ENCODE data around the gene SHD. TPM values are rescaled to one million over a fixed set of nuclear protein-coding genes. Genes with fewer than 3 reads are reported as not detected.

The SHD gene
- total RNA-seq, 2 experiments from 2014 or later: 0.14 to 0.64 TPM

- Histone ChIP-seq H3K36me3 (ENCODE audit: insufficient read depth, low read length) (no peaks in the 10 kb centered on the region), H3K9me3 (ENCODE audit: control insufficient read depth in 1 of 2, insufficient read depth in 1 of 2, low read length in 2 of 2) (peaks cover 0 to 5% of the 10 kb centered on the region in 2 experiments), H3K4me3 (ENCODE audit: low read length) (no peak overlapping the region), H3K27ac (ENCODE audit: low read depth in 1 of 2, low read length in 2 of 2) (no peak overlapping the region), H3K4me1 (ENCODE audit: insufficient read depth, low read length) (peaks cover 15% of the 10 kb centered on the region), H3K27me3 (ENCODE audit: control insufficient read depth in 1 of 2, insufficient read depth in 2 of 2, low read length in 2 of 2) (peaks cover 15 to 16% of the 10 kb centered on the region in 2 experiments)
- H3K27me3 Mint-ChIP-seq: peaks cover 30% of the 10 kb centered on the region
- TF ChIP-seq CTCF (IDR thresholded peaks at IDR 0.05): no peak
- no peaks in the 10 kb centered on the region for H3K36me3 Mint-ChIP-seq (ENCODE audit: low read depth)
- DNase-seq (no peak), ATAC-seq (ENCODE audit: poor library complexity) (no peak)
- no peaks in the 10 kb centered on the region for H3K9me3 Mint-ChIP-seq
- no peak overlapping the region for H3K4me3 Mint-ChIP-seq
- H3K27ac Mint-ChIP-seq: no peak overlapping the region
- intact Hi-C loops (cut with DNase I, micrococcal nuclease): no loop called here
- ChIA-PET CTCF (interaction anchor here (1.0 kb wide), 1 partner anchor 10 kb away, joined by 3 read pairs; no protein-coding TSS in a partner anchor), POLR2A (interaction anchor here (0.9 kb wide), 1 partner anchor 66 kb away, joined by 3 read pairs; no protein-coding TSS in a partner anchor)
- H3K4me1 Mint-ChIP-seq (ENCODE audit: low read depth): no peaks in the 10 kb centered on the region
Observed at GRCh38 chr19:4277191-4277696, 1.8 kb upstream of the SHD start.

DNA sequence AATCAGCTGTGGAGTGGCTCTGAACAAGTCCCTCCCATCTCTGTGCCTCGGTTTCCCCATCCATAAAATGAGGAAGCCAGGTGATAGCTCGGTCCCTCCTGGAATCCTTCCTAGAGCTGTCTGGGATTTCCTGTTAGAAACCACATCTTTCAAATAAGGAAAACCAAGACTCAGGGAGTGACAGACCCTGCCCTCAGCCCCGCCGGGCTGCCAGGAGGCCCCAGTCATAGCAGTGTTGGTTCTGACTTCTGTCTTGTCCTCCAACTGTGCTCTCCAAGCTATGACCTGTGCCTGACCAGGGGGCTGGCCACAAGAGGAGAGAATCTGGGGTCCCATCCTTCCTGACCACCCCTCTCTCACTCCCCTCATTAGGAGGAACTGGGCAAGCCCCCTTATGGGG is 1.1 kb upstream of the SHD start:
- no peak overlapping the region for H3K4me3 Mint-ChIP-seq
- intact Hi-C loops (cut with DNase I, micrococcal nuclease): no loop called here

GRCh38 chr19:4279267-4279529 is 132 bp downstream of the SHD start:
- Histone ChIP-seq H3K27me3 (ENCODE audit: control insufficient read depth in 1 of 2, insufficient read depth in 2 of 2, low read length in 2 of 2) (peaks cover 15 to 16% of the 10 kb centered on the region in 2 experiments), H3K4me3 (ENCODE audit: low read length) (no peak overlapping the region), H3K27ac (ENCODE audit: low read depth in 1 of 2, low read length in 2 of 2) (no peak overlapping the region), H3K4me1 (ENCODE audit: insufficient read depth, low read length) (peaks cover 15% of the 10 kb centered on the region), H3K9me3 (ENCODE audit: control insufficient read depth in 1 of 2, insufficient read depth in 1 of 2, low read length in 2 of 2) (peaks cover 0 to 5% of the 10 kb centered on the region in 2 experiments), H3K36me3 (ENCODE audit: insufficient read depth, low read length) (no peaks in the 10 kb centered on the region)
- DNase-seq (no peak), ATAC-seq (ENCODE audit: poor library complexity) (no peak)
- Mint-ChIP-seq H3K4me3 (no peak overlapping the region), H3K27ac (no peak overlapping the region), H3K36me3 (ENCODE audit: low read depth) (no peaks in the 10 kb centered on the region), H3K9me3 (no peaks in the 10 kb centered on the region), H3K4me1 (ENCODE audit: low read depth) (no peaks in the 10 kb centered on the region), H3K27me3 (peaks cover 30% of the 10 kb centered on the region)
- no peak for TF ChIP-seq CTCF (IDR thresholded peaks at IDR 0.05)
- ChIA-PET POLR2A (no interaction called here), CTCF (no interaction called here)
- intact Hi-C loops (cut with DNase I, micrococcal nuclease): no loop called here

More for the DNA sequence above, 1.1 kb upstream of the SHD start:
- H3K4me1 ChIP-seq (ENCODE audit: insufficient read depth, low read length): peaks cover 15% of the 10 kb centered on the region
- TF ChIP-seq CTCF (IDR thresholded peaks at IDR 0.05): no peak
- H3K36me3 Mint-ChIP-seq (ENCODE audit: low read depth): no peaks in the 10 kb centered on the region
- no peaks in the 10 kb centered on the region for H3K4me1 Mint-ChIP-seq (ENCODE audit: low read depth)
- H3K27me3 ChIP-seq (ENCODE audit: control insufficient read depth in 1 of 2, insufficient read depth in 2 of 2, low read length in 2 of 2): peaks cover 15 to 16% of the 10 kb centered on the region in 2 experiments
- ChIA-PET CTCF (interaction anchor here (1.0 kb wide), 1 partner anchor 11 kb away, joined by 3 read pairs; no protein-coding TSS in a partner anchor), POLR2A (interaction anchor here (0.9 kb wide), 1 partner anchor 65 kb away, joined by 3 read pairs; no protein-coding TSS in a partner anchor)
- H3K27me3 Mint-ChIP-seq: peaks cover 30% of the 10 kb centered on the region
- H3K27ac Mint-ChIP-seq: no peak overlapping the region
- no peak overlapping the region for H3K4me3 ChIP-seq (ENCODE audit: low read length)
- H3K9me3 ChIP-seq (ENCODE audit: control insufficient read depth in 1 of 2, insufficient read depth in 1 of 2, low read length in 2 of 2): peaks cover 0 to 5% of the 10 kb centered on the region in 2 experiments
- H3K36me3 ChIP-seq (ENCODE audit: insufficient read depth, low read length): no peaks in the 10 kb centered on the region
- H3K9me3 Mint-ChIP-seq: no peaks in the 10 kb centered on the region
- ATAC-seq (ENCODE audit: poor library complexity) (no peak), DNase-seq (no peak)
- no peak overlapping the region for H3K27ac ChIP-seq (ENCODE audit: low read depth in 1 of 2, low read length in 2 of 2)

Measured in CD4-positive, alpha-beta T cell (primary cell).